A549 treated with AZD2906 at 1 μM for 4 hours (cell line): Measurements from ENCODE around the gene ZNF202. TPM values are rescaled to one million over a fixed set of nuclear protein-coding genes. Genes with fewer than 3 reads are reported as not detected.

Experiments
- total RNA-seq: library from RNA; stranded (reverse); fragments of 200-300 nt; extraction: Qiagen RNA extraction; gene quantifications from 5 replicates; pipeline ENCODE4 v1.2.3, GENCODE V29; 2022

Gene ZNF202
- total RNA-seq: 8.4 to 10.3 TPM (median 9.0 TPM) in 5 replicates

DNA sequence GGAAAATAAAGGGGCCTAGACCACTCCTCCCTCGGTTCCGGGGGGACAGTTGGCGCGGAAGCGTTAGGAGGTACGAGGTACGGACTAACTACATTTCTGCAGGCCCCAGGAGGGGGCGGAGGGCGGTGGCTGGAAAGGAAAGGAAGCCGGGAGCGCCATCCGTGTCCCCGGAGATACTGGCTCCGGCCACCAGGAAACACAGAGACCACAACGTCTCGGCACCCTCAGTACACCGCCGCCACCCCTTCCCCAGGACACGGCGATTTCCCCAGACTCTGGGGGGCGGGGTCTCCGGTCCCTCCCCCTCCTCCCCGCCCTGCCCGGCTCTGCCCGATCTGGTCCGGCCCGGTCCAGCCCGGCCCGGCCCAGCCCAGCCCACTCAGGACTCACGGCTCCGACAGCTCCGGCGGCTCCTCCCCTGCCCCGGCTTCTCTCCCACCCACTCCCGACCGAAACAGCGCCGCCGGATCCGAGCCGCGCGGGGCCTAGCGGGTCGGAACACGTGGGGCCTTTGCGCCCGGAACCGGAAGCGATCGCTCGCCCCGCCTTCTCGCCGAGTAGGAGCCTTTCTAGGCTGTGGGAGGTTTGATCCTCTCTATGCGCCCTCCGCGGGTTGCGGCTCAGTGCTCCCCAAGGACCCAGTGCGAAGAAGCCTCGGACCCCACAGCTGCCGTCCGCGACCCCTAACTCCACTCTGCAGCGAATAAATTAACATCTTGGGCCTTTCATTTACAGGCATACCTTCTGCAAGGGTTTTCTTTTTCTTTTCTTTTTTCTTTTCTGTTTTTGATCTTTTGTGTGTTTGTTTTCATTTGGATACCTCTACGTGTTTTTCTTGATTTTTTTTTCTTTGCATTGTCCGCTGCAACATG lies at the start of gene ZNF202:
ZNF202 (minus strand) TSS at position 502 of the 872 bp plus-strand sequence. CDS start 10,772 bp downstream, outside the sequence.

DNA sequence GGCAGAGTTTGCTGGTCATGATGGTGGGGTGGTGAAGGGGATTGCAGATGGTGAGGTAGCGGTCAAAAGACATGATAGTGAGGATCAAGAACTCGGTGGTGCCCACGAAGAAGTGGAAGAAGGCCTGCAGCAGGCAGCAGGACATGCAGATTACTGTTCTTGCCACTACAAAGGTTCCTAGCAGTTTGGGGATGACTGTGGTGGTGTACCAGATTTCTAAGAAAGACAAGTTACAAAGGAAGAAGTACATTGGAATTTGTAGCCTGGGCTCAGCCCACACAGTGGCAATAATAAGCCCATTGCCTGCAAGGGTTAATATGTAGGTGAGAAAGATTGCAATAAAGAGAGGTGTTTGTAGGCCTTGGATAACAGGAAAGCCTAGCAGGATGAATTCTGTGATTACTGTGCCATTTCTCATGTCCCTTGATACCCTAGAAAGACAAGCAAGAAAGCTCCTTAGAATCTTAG lies 12.7 kb upstream of the ZNF202 start, which contains the start of gene OR6X1:
OR6X1 (minus strand) TSS at position 418 of the 468 bp plus-strand sequence; CDS start at position 418, 0 bp downstream.

Other genes with a start within 250 kb of the ZNF202 start
- 0.08 to 0.17 TPM (median 0.11 TPM) in 5 replicates for gene SCN3B, start 87.0 kb downstream of the ZNF202 start, total RNA-seq
- not detected in 5 replicates for gene OR6X1, start 12.9 kb upstream of the ZNF202 start, total RNA-seq
- gene OR6M1, start 64.7 kb upstream of the ZNF202 start, total RNA-seq: not detected in 5 replicates
- not detected in 5 replicates for gene TMEM225, start 144.0 kb upstream of the ZNF202 start, total RNA-seq
- gene OR8D4, start 160.5 kb upstream of the ZNF202 start, total RNA-seq: not detected in 5 replicates
- not detected in 5 replicates for gene OR4D5, start 198.0 kb upstream of the ZNF202 start, total RNA-seq
- not detected in 5 replicates for gene OR6T1, start 202.2 kb upstream of the ZNF202 start, total RNA-seq
- not detected in 5 replicates for gene OR10S1, start 236.1 kb upstream of the ZNF202 start, total RNA-seq